OCI-LY7 (cell line): Measurements from ENCODE around the gene BCAT1.

Experiments
- CTCF ChIP-seq: fragments of 200-600 bp; sonication (generic); conservative IDR thresholded peaks from 2 replicates; pipeline ENCODE4 v1.5.1; 2014; ENCODE audit warnings: mild to moderate bottlenecking, antibody characterized with exemption, low read length, moderate library complexity, mixed read lengths
- EZH2phosphoT487 ChIP-seq: fragments of 200-600 bp; sonication (generic); IDR thresholded peaks from 2 replicates; pipeline ENCODE4 v1.6.1; 2018; ENCODE audit warnings: low read depth, borderline replicate concordance, mild to moderate bottlenecking, mixed run types, antibody characterized with exemption, low read length, moderate library complexity, mixed read lengths

- TF ChIP-seq CTCF (no peak), EZH2phosphoT487 (no peak)
These were observed 95.8 kb downstream of the BCAT1 start for GRCh38 chr12:24853094-24853493.
